IMR-90 (cell line): ENCODE results near the gene AIP. TPM values are rescaled to one million over a fixed set of nuclear protein-coding genes. Genes with fewer than 3 reads are reported as not detected.
A peak's percentile ranks its signal among the peaks of the same experiment; 100 is the strongest.

ENCODE experiments used
- ATAC-seq: fragments of 200-7000 bp; cut with Tn5 transposase; 2 replicates; pipeline ENCODE4 v1.9.1; 2020; ENCODE audit warnings: low read depth, mild to moderate bottlenecking, moderate library complexity
- BruUV-seq: library from RNA; stranded (reverse); fragments of 400-500 nt; replicated peaks from 2 replicates; lab custom pipeline; 2021; lab: Mats Ljungman, UMichigan
- CTCF ChIA-PET: fragments of 300-600 bp; formaldehyde crosslinking; extraction: SDS; loops from one replicate; lab custom pipeline; 2021; ENCODE audit warnings: antibody characterized with exemption; lab: Yijun Ruan, JAX
- POLR2A ChIA-PET: fragments of 300-600 bp; sonication (Branson Sonifier 250); formaldehyde crosslinking; loops from one replicate; lab custom pipeline; 2022; ENCODE audit warnings: antibody characterized with exemption; ENCODE audit not compliant: unreplicated experiment; lab: Charles Lee
- DNase-seq: peaks from one replicate; pipeline ENCODE4 v3.0.0; 2013
- H2AFZ ChIP-seq: replicated peaks from 2 replicates; pipeline ENCODE3; 2013; ENCODE audit warnings: low read length, mild to moderate bottlenecking; ENCODE audit not compliant: poor library complexity
- H2AK5ac ChIP-seq: 2 replicates; pipeline ENCODE4 v1.6.1; 2013; ENCODE audit warnings: low read depth, low read length, inconsistent platforms
- H2AK9ac ChIP-seq: replicated peaks from 2 replicates; pipeline ENCODE3; 2013; ENCODE audit warnings: mild to moderate bottlenecking, low read depth, low read length, moderate library complexity; ENCODE audit not compliant: poor library complexity
- H2BK120ac ChIP-seq: 2 replicates; pipeline ENCODE4 v1.6.1; 2013; ENCODE audit warnings: low read depth, low read length, inconsistent platforms
- H2BK15ac ChIP-seq: 3 replicates; pipeline ENCODE4 v1.6.1; 2013; ENCODE audit warnings: low read depth, low read length, inconsistent platforms
- H2BK20ac ChIP-seq: 2 replicates; pipeline ENCODE4 v1.6.1; 2013; ENCODE audit warnings: low read depth, mild to moderate bottlenecking, inconsistent platforms, low read length, moderate library complexity
- H2BK5ac ChIP-seq: 2 replicates; pipeline ENCODE4 v1.6.1; 2013; ENCODE audit warnings: mild to moderate bottlenecking, low read depth, low read length, inconsistent platforms; ENCODE audit not compliant: poor library complexity, severe bottlenecking
- H3K14ac ChIP-seq: replicated peaks from 2 replicates; pipeline ENCODE4 v1.6.1; 2013; ENCODE audit warnings: low read depth, low read length, inconsistent platforms
- H3K18ac ChIP-seq: 2 replicates; pipeline ENCODE4 v1.6.1; 2013; ENCODE audit warnings: low read depth, low read length, control low read depth
- H3K23ac ChIP-seq: 2 replicates; pipeline ENCODE4 v1.6.1; 2013; ENCODE audit warnings: low read depth, low read length, inconsistent platforms
- H3K27ac ChIP-seq: 2 replicates; pipeline ENCODE4 v1.5.1; 2013; ENCODE audit warnings: mild to moderate bottlenecking, control low read depth, low read length; ENCODE audit not compliant: insufficient read depth
- H3K27me3 ChIP-seq: 2 replicates; pipeline ENCODE4 v1.6.1; 2013; ENCODE audit warnings: low read length; ENCODE audit not compliant: control insufficient read depth, insufficient read depth
- H3K36me3 ChIP-seq: 2 replicates; pipeline ENCODE4 v1.6.1; 2013; ENCODE audit warnings: low read length, mixed read lengths; ENCODE audit not compliant: control insufficient read depth, insufficient read depth
- H3K4ac ChIP-seq: 2 replicates; pipeline ENCODE4 v1.6.1; 2013; ENCODE audit warnings: low read depth, low read length, inconsistent platforms
- H3K4me1 ChIP-seq: 2 replicates; pipeline ENCODE4 v1.6.1; 2013; ENCODE audit warnings: low read length, mixed read lengths; ENCODE audit not compliant: control insufficient read depth, insufficient read depth
- H3K4me2 ChIP-seq: 2 replicates; pipeline ENCODE4 v1.6.1; 2013; ENCODE audit warnings: low read depth, mild to moderate bottlenecking, control low read depth, low read length, moderate library complexity
- H3K4me3 ChIP-seq: 2 replicates; pipeline ENCODE4 v1.5.1; 2013; ENCODE audit warnings: low read depth, mild to moderate bottlenecking, control low read depth, low read length, moderate library complexity; ENCODE audit not compliant: insufficient read depth
- H3K56ac ChIP-seq: 2 replicates; pipeline ENCODE4 v1.6.1; 2013; ENCODE audit warnings: low read length, inconsistent platforms; ENCODE audit not compliant: insufficient read depth; ENCODE audit errors: extremely low read depth
- H3K79me1 ChIP-seq, 2 experiments: 2 replicates each; pipeline ENCODE4 v1.6.1; 2013; ENCODE audit warnings: low read length in 2 of 2, inconsistent platforms in 1 of 2, low read depth in 1 of 2
- H3K9ac ChIP-seq: 2 replicates; pipeline ENCODE4 v1.6.1; 2013; ENCODE audit warnings: low read depth, low read length, control low read depth
- H3K9me1 ChIP-seq: 2 replicates; pipeline ENCODE4 v1.6.1; 2013; ENCODE audit warnings: low read length, inconsistent platforms; ENCODE audit not compliant: insufficient read depth
- H3K9me3 ChIP-seq: 2 replicates; pipeline ENCODE4 v1.6.1; 2013; ENCODE audit warnings: low read length; ENCODE audit not compliant: control insufficient read depth, insufficient read depth
- H4K20me1 ChIP-seq: 2 replicates; pipeline ENCODE4 v1.6.1; 2013; ENCODE audit warnings: low read length, inconsistent platforms; ENCODE audit not compliant: insufficient read depth
- H4K5ac ChIP-seq: 2 replicates; pipeline ENCODE4 v1.6.1; 2013; ENCODE audit warnings: mild to moderate bottlenecking, low read depth, low read length, control low read depth
- H4K8ac ChIP-seq, 2 experiments: 2 replicates each; pipeline ENCODE4 v1.6.1; 2013; ENCODE audit warnings: low read depth in 2 of 2, low read length in 2 of 2, control low read depth in 1 of 2, inconsistent platforms in 1 of 2
- H4K91ac ChIP-seq: 2 replicates; pipeline ENCODE4 v1.6.1; 2013; ENCODE audit warnings: low read depth, low read length, inconsistent platforms; ENCODE audit not compliant: insufficient read depth
- BHLHE40 ChIP-seq: fragments of 150-350 bp; IDR thresholded peaks from 2 replicates; pipeline ENCODE4 v1.6.1; 2016; ENCODE audit warnings: mild to moderate bottlenecking, low read depth, low read length
- CEBPB ChIP-seq: IDR thresholded peaks from 2 replicates; pipeline ENCODE4 v1.6.1; 2012; ENCODE audit warnings: low read depth, low read length, improper control_type of control experiment
- CHD1 ChIP-seq: IDR thresholded peaks from 2 replicates; pipeline ENCODE4 v1.6.1; 2012; ENCODE audit warnings: low read depth, low read length, improper control_type of control experiment
- ELK1 ChIP-seq: fragments of 150-350 bp; IDR thresholded peaks from 2 replicates; pipeline ENCODE4 v1.6.1; 2016; ENCODE audit warnings: low read depth, mild to moderate bottlenecking, low read length, moderate library complexity, borderline replicate concordance
- FOS ChIP-seq: fragments of 150-350 bp; IDR thresholded peaks from 2 replicates; pipeline ENCODE4 v1.6.1; 2016; ENCODE audit warnings: low read depth, low read length
- MAFK ChIP-seq: IDR thresholded peaks from 2 replicates; pipeline ENCODE4 v1.6.1; 2012; ENCODE audit warnings: low read depth, low read length, improper control_type of control experiment
- MAZ ChIP-seq: IDR thresholded peaks from 2 replicates; pipeline ENCODE4 v1.6.1; 2012; ENCODE audit warnings: low read depth, mild to moderate bottlenecking, low read length, improper control_type of control experiment, moderate library complexity, borderline replicate concordance
- MXI1 ChIP-seq: IDR thresholded peaks from 2 replicates; pipeline ENCODE4 v1.6.1; 2012; ENCODE audit warnings: low read depth, mild to moderate bottlenecking, low read length, moderate library complexity, borderline replicate concordance
- NFE2L2 ChIP-seq: fragments of 150-350 bp; IDR thresholded peaks from 2 replicates; pipeline ENCODE4 v1.6.1; 2016; ENCODE audit warnings: low read depth, mild to moderate bottlenecking, low read length
- POLR2A ChIP-seq: IDR thresholded peaks from 2 replicates; pipeline ENCODE4 v1.6.1; 2012; ENCODE audit warnings: mild to moderate bottlenecking, low read depth, low read length
- RAD21 ChIP-seq: IDR thresholded peaks from 2 replicates; pipeline ENCODE4 v1.6.1; 2012; ENCODE audit warnings: low read length, improper control_type of control experiment
- RCOR1 ChIP-seq: IDR thresholded peaks from 2 replicates; pipeline ENCODE4 v1.6.1; 2012; ENCODE audit warnings: mild to moderate bottlenecking, low read length, improper control_type of control experiment; ENCODE audit not compliant: insufficient replicate concordance
- RFX5 ChIP-seq: IDR thresholded peaks from 2 replicates; pipeline ENCODE4 v1.8.0; 2012; ENCODE audit warnings: low read depth, mild to moderate bottlenecking, low read length, moderate library complexity
- SMC3 ChIP-seq: fragments of 150-350 bp; IDR thresholded peaks from 2 replicates; pipeline ENCODE4 v1.6.1; 2016; ENCODE audit warnings: low read depth, mild to moderate bottlenecking, antibody characterized with exemption, low read length, moderate library complexity
- USF2 ChIP-seq: fragments of 150-350 bp; IDR thresholded peaks from 2 replicates; pipeline ENCODE4 v1.6.1; 2017; ENCODE audit warnings: mild to moderate bottlenecking, antibody characterized with exemption, low read length, low read depth
- WGBS, 2 experiments: methylation state at CpG; one replicate each; pipeline versions ENCODE4 v1.1.5 to v1.1.7; 2013; ENCODE audit warnings: missing lambda C conversion rate in 2 of 2; ENCODE audit not compliant: insufficient read length in 1 of 2; ENCODE audit errors: extremely low coverage in 2 of 2; 5-methylcytosine and 5-hydroxymethylcytosine counted together
- dilution Hi-C: fragments of 300-500 bp; cut with HindIII; formaldehyde crosslinking; loops from one replicate; pipeline ENCODE4 v1.14.3; 2018; ENCODE audit warnings: low sequenced_read_pairs; ENCODE audit not compliant: unreplicated experiment
- in situ Hi-C: fragments of 300-500 bp; cut with MboI; formaldehyde crosslinking; loops from 3 replicates; pipeline ENCODE4 v1.14.3; 2019; ENCODE audit warnings: low sequenced_read_pairs, inconsistent platforms, mixed read lengths
- intact Hi-C: fragments of 100-400 bp; cut with micrococcal nuclease; formaldehyde crosslinking; loops from 2 replicates; pipeline ENCODE4 v1.10.0; 2022
- polyA plus RNA-seq, 3 experiments: library from polyadenylated mRNA; depleted of rRNA; stranded (reverse); fragments of >200 nt; gene quantifications; 2 replicates each; pipeline ENCODE4 v1.2.3, GENCODE V29; 2012; ENCODE audit warnings: low replicate concordance in 1 of 3
- total RNA-seq: library from RNA; depleted of rRNA; stranded (reverse); fragments of >200 nt; gene quantifications from 2 replicates; pipeline ENCODE4 v1.2.3, GENCODE V29; 2012
- TF ChIP-seq, protein P1 (sequence below): conservative IDR thresholded peaks from 2 replicates; pipeline ENCODE4 v1.5.1; 2012; ENCODE audit warnings: mild to moderate bottlenecking, low read depth, low read length, improper control_type of control experiment

AIP gene
- total and polyA plus RNA-seq, 2 of the 4 experiments (the other 2 are of a cell fraction), result 95.5 to 122 TPM

DNA sequence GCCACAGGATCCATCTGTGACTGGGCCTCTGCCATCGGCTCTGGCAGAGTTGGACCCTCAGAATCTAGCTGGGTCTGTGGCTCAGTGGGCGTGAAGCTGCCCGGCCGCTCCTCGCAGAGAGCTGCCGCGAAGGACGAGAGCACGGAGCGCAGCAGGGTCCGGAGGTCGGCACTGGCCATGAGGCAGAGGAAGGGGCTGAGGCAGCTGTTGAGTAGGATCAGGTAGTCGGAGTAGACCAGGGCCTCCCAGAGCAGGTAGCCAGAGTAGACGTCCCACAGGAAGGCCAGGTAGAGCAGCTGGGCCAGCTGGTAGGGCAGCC lies 31.2 kb upstream of the AIP start:
- H3K56ac ChIP-seq, result no peak overlapping the region
- no peaks in the 10 kb centered on the region for H3K79me1 ChIP-seq
- dilution Hi-C loops (no loop called here), intact Hi-C loops (no loop called here), in situ Hi-C loops (no loop called here)
- no peak overlapping the region for H3K4me3 ChIP-seq
- no peaks in the 10 kb centered on the region for H3K36me3 ChIP-seq
- no peak overlapping the region for H3K27ac ChIP-seq
- no peak overlapping the region for H2BK15ac ChIP-seq
- no peak overlapping the region for H4K91ac ChIP-seq
- no peak overlapping the region for H2BK120ac ChIP-seq
- H2AK9ac ChIP-seq, result no peak overlapping the region
- H2BK20ac ChIP-seq, result no peak overlapping the region
- peaks cover 17% of the 10 kb centered on the region; the same call in 1 of the 2 replicates for H3K27me3 ChIP-seq
- POLR2A ChIA-PET, result no interaction called here
- no peaks in the 10 kb centered on the region for H3K4me1 ChIP-seq
- no peak overlapping the region for H3K14ac ChIP-seq
- H4K8ac ChIP-seq, result no peak overlapping the region
- DNase-seq, result no peak
- no peak for ATAC-seq
- H3K4me2 ChIP-seq, result no peak overlapping the region
- TF ChIP-seq FOS (no peak), MXI1 (no peak), NFE2L2 (no peak), ELK1 (no peak), MAZ (no peak), POLR2A (no peak), MAFK (no peak), BHLHE40 (no peak), SMC3 (no peak), USF2 (no peak), RFX5 (no peak), RCOR1 (no peak), CEBPB (no peak), RAD21 (no peak), CHD1 (no peak)
- TF ChIP-seq, protein P1, sequence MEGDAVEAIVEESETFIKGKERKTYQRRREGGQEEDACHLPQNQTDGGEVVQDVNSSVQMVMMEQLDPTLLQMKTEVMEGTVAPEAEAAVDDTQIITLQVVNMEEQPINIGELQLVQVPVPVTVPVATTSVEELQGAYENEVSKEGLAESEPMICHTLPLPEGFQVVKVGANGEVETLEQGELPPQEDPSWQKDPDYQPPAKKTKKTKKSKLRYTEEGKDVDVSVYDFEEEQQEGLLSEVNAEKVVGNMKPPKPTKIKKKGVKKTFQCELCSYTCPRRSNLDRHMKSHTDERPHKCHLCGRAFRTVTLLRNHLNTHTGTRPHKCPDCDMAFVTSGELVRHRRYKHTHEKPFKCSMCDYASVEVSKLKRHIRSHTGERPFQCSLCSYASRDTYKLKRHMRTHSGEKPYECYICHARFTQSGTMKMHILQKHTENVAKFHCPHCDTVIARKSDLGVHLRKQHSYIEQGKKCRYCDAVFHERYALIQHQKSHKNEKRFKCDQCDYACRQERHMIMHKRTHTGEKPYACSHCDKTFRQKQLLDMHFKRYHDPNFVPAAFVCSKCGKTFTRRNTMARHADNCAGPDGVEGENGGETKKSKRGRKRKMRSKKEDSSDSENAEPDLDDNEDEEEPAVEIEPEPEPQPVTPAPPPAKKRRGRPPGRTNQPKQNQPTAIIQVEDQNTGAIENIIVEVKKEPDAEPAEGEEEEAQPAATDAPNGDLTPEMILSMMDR, result no peak
- H2AFZ ChIP-seq, result peak overlapping the region; percentile 58
- 93% methylated on average over 12 of the region's 14 CpGs; no CpG with 5 or more reads in 1 of the 2 experiments for WGBS, 2 experiments
- no peaks in the 10 kb centered on the region for H3K9me1 ChIP-seq
- no peak overlapping the region for H3K4ac ChIP-seq
- H3K23ac ChIP-seq, result no peak overlapping the region
- no peak overlapping the region for H4K5ac ChIP-seq
- H2AK5ac ChIP-seq, result no peak overlapping the region
- no peak overlapping the region for H2BK5ac ChIP-seq
- no peak overlapping the region for H3K18ac ChIP-seq
- no peak overlapping the region for H3K9ac ChIP-seq
- BruUV-seq, result no TSS peak
- H4K20me1 ChIP-seq, result no peaks in the 10 kb centered on the region
- H3K9me3 ChIP-seq, result no peaks in the 10 kb centered on the region
- CTCF ChIA-PET, result no interaction called here
